ENCODE results near the gene FEN1. TPM values are rescaled to one million over a fixed set of nuclear protein-coding genes. Genes with fewer than 3 reads are reported as not detected.

The FEN1 gene
- total and polyA plus RNA-seq, 4 donors: 3.5 to 6.9 (median 5.2) TPM

DNA sequence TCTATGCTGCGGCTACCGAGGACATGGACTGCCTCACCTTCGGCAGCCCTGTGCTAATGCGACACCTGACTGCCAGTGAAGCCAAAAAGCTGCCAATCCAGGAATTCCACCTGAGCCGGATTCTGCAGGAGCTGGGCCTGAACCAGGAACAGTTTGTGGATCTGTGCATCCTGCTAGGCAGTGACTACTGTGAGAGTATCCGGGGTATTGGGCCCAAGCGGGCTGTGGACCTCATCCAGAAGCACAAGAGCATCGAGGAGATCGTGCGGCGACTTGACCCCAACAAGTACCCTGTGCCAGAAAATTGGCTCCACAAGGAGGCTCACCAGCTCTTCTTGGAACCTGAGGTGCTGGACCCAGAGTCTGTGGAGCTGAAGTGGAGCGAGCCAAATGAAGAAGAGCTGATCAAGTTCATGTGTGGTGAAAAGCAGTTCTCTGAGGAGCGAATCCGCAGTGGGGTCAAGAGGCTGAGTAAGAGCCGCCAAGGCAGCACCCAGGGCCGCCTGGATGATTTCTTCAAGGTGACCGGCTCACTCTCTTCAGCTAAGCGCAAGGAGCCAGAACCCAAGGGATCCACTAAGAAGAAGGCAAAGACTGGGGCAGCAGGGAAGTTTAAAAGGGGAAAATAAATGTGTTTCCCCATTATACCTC lies 3.3 kb downstream of the FEN1 start:
- H3K36me3 ChIP-seq (ENCODE audit: control insufficient read depth in 1 of 2, insufficient read depth in 2 of 2, low read length in 1 of 2): no peaks in the 10 kb centered on the region
- H3K9me3 ChIP-seq (ENCODE audit: control insufficient read depth, low read length): no peaks in the 10 kb centered on the region
- no peak overlapping the region for H3K4me3 ChIP-seq (ENCODE audit: low read length in 2 of 2)
- H3K27ac ChIP-seq (ENCODE audit: low read depth in 1 of 2, low read length in 2 of 2): no peak overlapping the region
- no peaks in the 10 kb centered on the region for H3K27me3 ChIP-seq (ENCODE audit: control insufficient read depth in 1 of 2, insufficient read depth in 2 of 2, low read length in 1 of 2)
- DNase-seq (peak; percentile 33 to 69), ATAC-seq (ENCODE audit: low FRiP score) (no peak)
- whole genome bisulfite sequencing, 2 donors: 91% methylated on average over 18 of the region's 18 CpGs
- H3K4me1 ChIP-seq (ENCODE audit: control insufficient read depth in 1 of 2, insufficient read depth in 2 of 2, low read length in 2 of 2): no peaks in the 10 kb centered on the region
- intact Hi-C loops (cut with DNase I): loop anchor here (2.0 to 10.0 kb wide), 9 partner anchors 76 to 519 kb away; partner anchors contain the start of gene INCENP (in 1 of the 2)

DNA sequence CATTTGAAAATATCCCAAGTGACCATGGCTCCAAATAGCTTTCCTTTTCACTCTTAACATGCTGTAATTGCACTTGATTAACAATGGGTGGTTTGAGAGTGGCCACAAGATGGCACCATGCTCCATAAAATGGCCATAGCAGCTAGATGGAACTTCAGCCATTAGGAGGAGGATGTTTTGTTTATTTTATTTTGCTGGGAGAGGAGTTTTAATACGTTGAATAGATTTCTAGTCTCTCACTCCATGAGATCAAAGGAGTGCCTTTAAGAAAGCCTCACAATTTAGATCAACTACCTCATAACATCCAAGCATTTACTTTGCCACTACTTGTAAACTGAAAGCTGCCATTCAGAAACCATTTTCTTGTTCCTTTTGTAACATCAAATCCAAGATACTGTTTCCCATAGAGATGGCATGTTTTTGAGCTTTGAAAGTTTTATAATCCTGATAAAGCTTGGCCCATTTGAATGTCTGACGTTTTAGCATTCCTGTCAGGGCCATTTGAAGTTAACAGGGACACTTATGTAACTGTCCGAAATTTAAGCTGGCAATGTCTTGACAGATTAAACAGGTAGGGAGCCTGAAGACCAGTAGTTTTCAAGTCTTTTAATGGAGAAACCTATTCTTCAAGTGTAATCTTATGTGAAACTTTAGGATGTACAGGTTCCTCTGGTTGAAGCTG lies 4.7 kb downstream of the FEN1 start:
- H3K36me3 ChIP-seq (ENCODE audit: control insufficient read depth in 1 of 2, insufficient read depth in 2 of 2, low read length in 1 of 2): no peaks in the 10 kb centered on the region
- 6 to 9% methylated on average over 3 of the region's 3 CpGs for WGBS, 2 donors
- H3K27ac ChIP-seq (ENCODE audit: low read depth in 1 of 2, low read length in 2 of 2): no peak overlapping the region
- peak; percentile 73 for ATAC-seq (ENCODE audit: low FRiP score)
- H3K4me3 ChIP-seq (ENCODE audit: low read length in 2 of 2): no peak overlapping the region
- no peaks in the 10 kb centered on the region for H3K4me1 ChIP-seq (ENCODE audit: control insufficient read depth in 1 of 2, insufficient read depth in 2 of 2, low read length in 2 of 2)
- intact Hi-C loops (cut with DNase I): loop anchor here (2.0 to 10.0 kb wide), 9 partner anchors 75 to 517 kb away; partner anchors contain the start of gene INCENP (in 1 of the 2)
- peak; percentile 83 to 86 for DNase-seq
- no peaks in the 10 kb centered on the region for H3K27me3 ChIP-seq (ENCODE audit: control insufficient read depth in 1 of 2, insufficient read depth in 2 of 2, low read length in 1 of 2)
- H3K9me3 ChIP-seq (ENCODE audit: control insufficient read depth, low read length): no peaks in the 10 kb centered on the region

- Histone ChIP-seq H3K4me1 (ENCODE audit: control insufficient read depth in 1 of 2, insufficient read depth in 2 of 2, low read length in 2 of 2) (no peaks in the 10 kb centered on the region), H3K4me3 (ENCODE audit: low read length in 2 of 2) (no peak overlapping the region), H3K27me3 (ENCODE audit: control insufficient read depth in 1 of 2, insufficient read depth in 2 of 2, low read length in 1 of 2) (no peaks in the 10 kb centered on the region), H3K9me3 (ENCODE audit: control insufficient read depth, low read length) (no peaks in the 10 kb centered on the region), H3K36me3 (ENCODE audit: control insufficient read depth in 1 of 2, insufficient read depth in 2 of 2, low read length in 1 of 2) (peaks cover 0 to 1% of the 10 kb centered on the region in 2 donors), H3K27ac (ENCODE audit: low read depth in 1 of 2, low read length in 2 of 2) (no peak overlapping the region)
- ATAC-seq (ENCODE audit: low FRiP score) (no peak), DNase-seq (peak in 1 of 2 donors; percentile 13)
- WGBS, 2 donors: 96 to 98% methylated on average over 2 of the region's 2 CpGs
- intact Hi-C loops (cut with DNase I): loop anchor here (5.0 to 10.0 kb wide), 8 partner anchors 73 to 515 kb away; partner anchors contain the start of gene INCENP (in 1 of the 2)
These were observed 7.1 kb downstream of the FEN1 start for GRCh38 chr11:61799665-61800284.

- intact Hi-C loops (cut with DNase I): no loop called here
- no peaks in the 10 kb centered on the region for H3K27me3 ChIP-seq (ENCODE audit: control insufficient read depth in 1 of 2, insufficient read depth in 2 of 2, low read length in 1 of 2)
- DNase-seq (no peak), ATAC-seq (ENCODE audit: low FRiP score) (no peak)
- H3K9me3 ChIP-seq (ENCODE audit: control insufficient read depth, low read length): no peaks in the 10 kb centered on the region
- 83 to 84% methylated on average over 3 of the region's 3 CpGs for WGBS, 2 donors
- no peak overlapping the region for H3K4me3 ChIP-seq (ENCODE audit: low read length in 2 of 2)
- no peak overlapping the region for H3K27ac ChIP-seq (ENCODE audit: low read depth in 1 of 2, low read length in 2 of 2)
- peaks cover 0 to 4% of the 10 kb centered on the region in 2 donors for H3K36me3 ChIP-seq (ENCODE audit: control insufficient read depth in 1 of 2, insufficient read depth in 2 of 2, low read length in 1 of 2)
- no peaks in the 10 kb centered on the region for H3K4me1 ChIP-seq (ENCODE audit: control insufficient read depth in 1 of 2, insufficient read depth in 2 of 2, low read length in 2 of 2)
These were observed 7.9 kb downstream of the FEN1 start for GRCh38 chr11:61800331-61801281.

DNA sequence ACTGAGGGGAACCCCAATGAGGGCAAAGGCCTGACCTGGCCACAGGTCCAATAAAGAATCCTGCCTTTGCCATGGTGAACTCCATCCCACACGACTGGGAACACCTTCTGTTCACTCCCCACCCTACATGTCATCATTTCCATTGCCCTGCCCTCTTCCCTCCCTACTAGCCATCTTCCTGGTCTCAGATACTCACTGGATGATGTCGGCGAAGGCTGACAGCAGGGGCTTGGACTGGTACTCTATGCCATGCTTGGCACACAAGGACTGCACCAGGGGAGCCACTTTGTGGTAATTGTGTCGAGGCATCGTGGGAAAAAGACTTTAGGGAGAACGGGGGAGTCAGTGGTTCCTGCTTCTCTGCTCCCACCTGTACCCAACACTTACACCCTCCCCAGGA lies 9.9 kb downstream of the FEN1 start:
- no peak for ATAC-seq (ENCODE audit: low FRiP score)
- H3K4me1 ChIP-seq (ENCODE audit: control insufficient read depth in 1 of 2, insufficient read depth in 2 of 2, low read length in 2 of 2): no peaks in the 10 kb centered on the region
- peak in 1 of 2 donors; percentile 7 for DNase-seq
- no peaks in the 10 kb centered on the region for H3K27me3 ChIP-seq (ENCODE audit: control insufficient read depth in 1 of 2, insufficient read depth in 2 of 2, low read length in 1 of 2)
- WGBS, 2 donors: 86 to 89% methylated on average over 6 of the region's 6 CpGs
- peaks cover 0 to 6% of the 10 kb centered on the region in 2 donors for H3K36me3 ChIP-seq (ENCODE audit: control insufficient read depth in 1 of 2, insufficient read depth in 2 of 2, low read length in 1 of 2)
- H3K27ac ChIP-seq (ENCODE audit: low read depth in 1 of 2, low read length in 2 of 2): no peak overlapping the region
- no peaks in the 10 kb centered on the region for H3K9me3 ChIP-seq (ENCODE audit: control insufficient read depth, low read length)
- intact Hi-C loops (cut with DNase I): no loop called here
- no peak overlapping the region for H3K4me3 ChIP-seq (ENCODE audit: low read length in 2 of 2)

- ATAC-seq (ENCODE audit: low FRiP score): no peak
- no peak overlapping the region for H3K27ac ChIP-seq (ENCODE audit: low read depth in 1 of 2, low read length in 2 of 2)
- WGBS, 2 donors: 58 to 70% methylated on average over 3 of the region's 3 CpGs
- H3K4me1 ChIP-seq (ENCODE audit: control insufficient read depth in 1 of 2, insufficient read depth in 2 of 2, low read length in 2 of 2): no peaks in the 10 kb centered on the region
- H3K9me3 ChIP-seq (ENCODE audit: control insufficient read depth, low read length): no peaks in the 10 kb centered on the region
- intact Hi-C loops (cut with DNase I): no loop called here
- peaks cover 0 to 6% of the 10 kb centered on the region in 2 donors for H3K36me3 ChIP-seq (ENCODE audit: control insufficient read depth in 1 of 2, insufficient read depth in 2 of 2, low read length in 1 of 2)
- peak in 1 of 2 donors; percentile 32 for DNase-seq
- no peaks in the 10 kb centered on the region for H3K27me3 ChIP-seq (ENCODE audit: control insufficient read depth in 1 of 2, insufficient read depth in 2 of 2, low read length in 1 of 2)
- H3K4me3 ChIP-seq (ENCODE audit: low read length in 2 of 2): no peak overlapping the region
These were observed 11.4 kb downstream of the FEN1 start for GRCh38 chr11:61803889-61804647.

GRCh38 chr11:61805146-61805545 lies 12.4 kb downstream of the FEN1 start:
- intact Hi-C loops (cut with DNase I): no loop called here
- Histone ChIP-seq H3K9me3 (ENCODE audit: control insufficient read depth, low read length) (no peaks in the 10 kb centered on the region), H3K4me3 (ENCODE audit: low read length in 2 of 2) (no peak overlapping the region), H3K27ac (ENCODE audit: low read depth in 1 of 2, low read length in 2 of 2) (no peak overlapping the region), H3K4me1 (ENCODE audit: control insufficient read depth in 1 of 2, insufficient read depth in 2 of 2, low read length in 2 of 2) (no peaks in the 10 kb centered on the region), H3K27me3 (ENCODE audit: control insufficient read depth in 1 of 2, insufficient read depth in 2 of 2, low read length in 1 of 2) (no peaks in the 10 kb centered on the region), H3K36me3 (ENCODE audit: control insufficient read depth in 1 of 2, insufficient read depth in 2 of 2, low read length in 1 of 2) (peaks cover 0 to 6% of the 10 kb centered on the region in 2 donors)
- DNase-seq (peak in 1 of 2 donors; percentile 10), ATAC-seq (ENCODE audit: low FRiP score) (no peak)
- 85 to 95% methylated on average over 1 of the region's 1 CpG for WGBS, 2 donors
